ENCODE measurements around the gene HDAC4.
A peak's percentile ranks its signal among the peaks of the same experiment; 100 is the strongest.

The HDAC4 gene

GRCh38 chr2:239343946-239344856 is 56.6 kb downstream of the HDAC4 start:
- no peak for DNase-seq

GRCh38 chr2:239343460-239343859 is 57.4 kb downstream of the HDAC4 start:
- DNase-seq = no peak

GRCh38 chr2:239341840-239342239 is 59.0 kb downstream of the HDAC4 start:
- DNase-seq = no peak

- no peak for DNase-seq
These were observed 59.6 kb downstream of the HDAC4 start for GRCh38 chr2:239341146-239341732.

- DNase-seq = no peak
These were observed 60.9 kb downstream of the HDAC4 start for GRCh38 chr2:239339726-239340601.

- DNase-seq = no peak
These were observed 61.6 kb downstream of the HDAC4 start for GRCh38 chr2:239339241-239339640.

GRCh38 chr2:239337877-239338484 is 62.8 kb downstream of the HDAC4 start:
- no peak for DNase-seq

GRCh38 chr2:239337122-239337876 is 63.5 kb downstream of the HDAC4 start:
- no peak for DNase-seq

- no peak for DNase-seq
These were observed 69.3 kb downstream of the HDAC4 start for GRCh38 chr2:239331560-239331959.

- DNase-seq = no peak
These were observed 70.0 kb downstream of the HDAC4 start for GRCh38 chr2:239330836-239331235.

- DNase-seq = no peak
These were observed 70.7 kb downstream of the HDAC4 start for GRCh38 chr2:239329972-239330572.

GRCh38 chr2:239329284-239329971 is 71.4 kb downstream of the HDAC4 start:
- no peak for DNase-seq

GRCh38 chr2:239328351-239329191 is 72.2 kb downstream of the HDAC4 start:
- no peak for DNase-seq

GRCh38 chr2:239327536-239328350 is 73.1 kb downstream of the HDAC4 start:
- no peak for DNase-seq

- peak; percentile 19 for DNase-seq
These were observed 73.8 kb downstream of the HDAC4 start for GRCh38 chr2:239326831-239327535.

GRCh38 chr2:239324456-239324855 is 76.4 kb downstream of the HDAC4 start:
- DNase-seq = no peak

GRCh38 chr2:239323447-239323846 is 77.4 kb downstream of the HDAC4 start:
- no peak for DNase-seq

- DNase-seq = no peak
These were observed 78.3 kb downstream of the HDAC4 start for GRCh38 chr2:239322416-239323086.
